GM19328 (cell line): Measurements from ENCODE around the gene GRIK4.
A peak's percentile ranks its signal among the peaks of the same experiment; 100 is the strongest.

Source experiments
- ATAC-seq: cut with Tn5 transposase; IDR thresholded peaks from one replicate; pipeline ENCODE4 v1.9.1; 2021; ENCODE audit warnings: mild to moderate bottlenecking, moderate library complexity; ENCODE audit not compliant: unreplicated experiment

GRIK4 gene

DNA sequence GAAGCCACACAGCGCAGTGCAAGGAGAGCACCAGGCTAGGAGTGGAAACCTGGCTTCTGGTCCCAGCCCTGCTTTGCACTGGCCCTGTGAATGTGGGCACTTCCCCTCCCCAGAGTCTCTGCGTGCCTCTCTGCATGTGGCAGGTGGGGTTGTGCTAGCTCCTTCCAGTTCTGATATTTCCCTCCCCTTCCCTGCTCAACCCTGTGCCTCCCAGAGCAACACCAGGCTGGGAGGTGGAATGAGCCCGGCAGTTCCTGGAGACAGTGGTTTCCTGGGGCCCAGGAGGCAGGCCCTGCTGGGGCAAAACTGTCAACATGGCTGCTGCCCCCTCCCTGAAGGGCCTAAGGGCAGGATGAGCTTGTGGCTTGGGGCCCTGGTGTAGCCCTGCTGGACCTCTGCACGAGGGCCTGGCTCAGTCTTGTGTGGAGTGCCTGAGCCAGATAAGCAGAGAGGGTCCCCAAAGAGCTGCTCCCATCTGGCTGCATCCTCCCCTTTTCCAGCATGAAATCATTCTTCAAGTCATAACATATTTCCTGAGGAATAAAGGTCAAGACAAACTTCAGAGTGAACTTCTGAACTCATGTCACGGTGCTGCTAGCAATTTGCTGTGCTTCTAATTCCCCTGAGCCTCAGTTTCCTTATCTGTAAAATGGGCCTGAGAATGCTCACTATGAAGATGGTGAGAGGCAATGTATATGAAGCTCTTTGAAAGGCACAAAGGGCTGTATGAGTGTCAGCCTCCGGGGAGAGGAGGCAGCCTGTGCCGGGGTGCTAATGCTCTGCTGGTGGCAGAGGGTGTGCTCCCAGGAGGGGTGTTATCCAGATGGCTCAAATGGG is 116.0 kb downstream of the GRIK4 start:
- ATAC-seq, result no peak

DNA sequence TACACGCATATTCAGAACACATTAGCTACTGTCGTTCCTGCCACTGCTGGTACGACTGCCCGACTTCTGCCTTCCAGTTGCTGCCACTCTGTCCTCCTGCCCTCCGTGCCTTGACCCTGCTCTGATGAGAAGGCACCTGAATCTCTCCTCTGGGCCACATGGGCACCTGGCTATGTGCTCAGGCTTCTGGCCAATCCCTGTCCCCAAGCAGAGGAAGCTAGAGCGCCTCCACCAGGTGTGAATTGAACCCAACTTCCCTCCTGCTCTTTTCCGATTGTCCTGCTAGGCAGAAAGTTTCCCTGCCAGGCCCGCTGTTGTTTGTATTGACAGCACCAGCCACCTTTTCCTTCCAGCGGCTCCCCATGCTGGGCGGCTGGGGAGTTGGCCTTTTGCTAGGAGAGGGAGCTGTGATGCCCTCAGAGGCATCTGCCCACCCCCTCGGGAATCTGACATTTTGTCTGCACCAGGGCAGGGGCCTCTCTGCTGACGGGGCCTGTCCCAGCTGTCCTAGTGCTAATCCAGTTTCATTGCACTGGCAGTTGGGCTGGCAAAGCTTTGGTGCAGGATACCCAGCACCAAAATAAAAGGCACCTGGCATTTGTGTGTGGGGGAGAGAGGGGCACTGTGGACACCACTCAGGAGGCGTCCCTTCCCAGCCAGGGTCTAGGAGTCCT is 118.0 kb downstream of the GRIK4 start:
- no peak for ATAC-seq

DNA sequence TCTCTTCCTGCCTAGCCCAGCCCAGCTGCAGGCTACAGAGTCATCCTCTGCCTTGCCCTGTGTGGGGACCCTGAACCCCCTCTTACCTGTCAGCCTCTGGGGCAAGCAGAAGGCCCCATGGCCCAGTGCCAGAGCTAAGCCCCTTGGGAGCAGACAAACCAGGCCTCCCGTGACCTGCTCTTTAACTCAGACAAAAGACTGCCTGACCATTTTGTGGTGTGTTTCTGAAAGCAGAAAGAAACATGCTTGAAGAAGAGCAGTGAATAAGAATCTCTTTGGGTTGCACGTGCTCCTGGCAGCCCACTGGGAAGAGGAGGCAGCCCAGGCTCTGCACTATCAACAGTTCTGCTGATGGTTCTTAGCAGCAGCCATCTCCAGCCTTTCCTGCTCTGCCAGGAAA is 118.6 kb downstream of the GRIK4 start:
- ATAC-seq, result no peak

DNA sequence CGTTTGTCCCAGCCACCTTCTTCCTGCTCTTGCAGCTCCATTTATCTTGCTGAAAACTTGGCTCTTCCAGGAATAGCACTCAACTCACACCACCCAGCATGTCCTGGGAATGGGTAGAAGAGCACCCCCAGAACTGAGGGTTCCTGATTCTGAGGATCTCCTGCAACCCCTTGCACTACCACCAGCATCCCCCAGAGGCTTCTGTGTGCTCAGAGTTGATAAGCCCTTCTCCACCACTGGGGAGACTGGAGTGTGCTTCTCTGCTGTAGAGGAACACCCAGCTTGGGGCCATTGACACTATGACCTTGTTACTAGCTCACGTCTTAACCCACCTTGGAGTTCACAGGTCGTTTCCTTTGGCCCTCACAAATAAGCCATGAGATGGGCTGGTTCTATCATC is 121.0 kb downstream of the GRIK4 start:
- peak; percentile 55 for ATAC-seq

DNA sequence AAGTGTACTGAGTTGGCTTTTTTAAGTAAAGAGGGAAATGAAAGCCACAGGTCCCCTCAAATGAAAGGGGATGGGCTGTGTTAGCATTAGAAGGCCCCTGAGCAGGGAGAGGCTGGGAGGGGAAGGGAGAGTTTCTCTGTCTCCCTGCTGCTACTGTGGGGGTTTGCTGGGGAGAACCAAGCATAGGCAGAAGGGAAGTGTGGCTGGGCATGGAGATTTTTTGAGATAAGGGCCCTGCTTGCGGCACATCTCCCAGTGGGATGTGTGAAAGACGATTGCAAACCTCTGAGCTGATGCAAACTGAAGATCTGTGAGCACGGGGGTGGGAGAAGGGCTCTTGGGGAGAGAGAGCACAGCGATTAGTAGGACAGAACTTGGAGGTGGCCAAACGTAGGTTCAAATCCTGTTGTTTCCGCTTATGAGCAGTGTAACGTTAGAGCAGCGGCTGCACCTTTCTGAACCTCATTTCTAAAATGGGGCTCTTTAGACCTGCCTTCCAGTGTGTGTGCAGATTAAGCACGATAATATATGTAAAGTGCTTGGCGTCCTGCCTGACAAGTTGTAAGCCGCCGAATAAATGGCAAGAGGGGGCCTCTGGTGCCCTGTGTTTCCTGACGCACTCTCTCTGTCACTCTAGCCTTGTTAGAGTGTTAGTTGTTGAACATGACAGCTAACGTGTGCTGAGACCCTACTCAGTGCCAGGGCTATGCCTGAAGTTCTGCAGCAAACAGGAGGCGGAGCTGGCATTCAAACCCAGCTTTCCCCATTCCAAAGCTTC is 122.3 kb downstream of the GRIK4 start:
- no peak for ATAC-seq

DNA sequence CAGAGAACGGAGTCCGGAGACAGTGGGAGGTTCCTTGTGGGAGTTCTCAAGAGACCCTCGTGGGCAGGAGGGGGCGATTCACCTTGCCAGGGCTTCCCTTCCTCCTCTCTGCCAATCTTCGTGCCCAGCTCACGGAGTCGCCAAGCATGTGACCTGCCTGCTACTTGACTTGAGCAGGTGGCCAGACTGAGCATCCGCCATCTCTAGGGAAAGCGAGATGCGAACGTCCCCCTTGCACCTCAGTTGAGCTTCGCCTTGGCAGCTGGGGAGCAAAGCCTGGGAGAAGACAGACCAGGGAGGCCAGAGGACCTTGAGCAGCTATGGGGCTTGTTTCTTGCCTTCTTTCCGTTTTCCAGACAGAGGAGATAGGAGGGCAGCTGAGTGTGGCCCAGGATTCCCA is 123.2 kb downstream of the GRIK4 start:
- no peak for ATAC-seq

DNA sequence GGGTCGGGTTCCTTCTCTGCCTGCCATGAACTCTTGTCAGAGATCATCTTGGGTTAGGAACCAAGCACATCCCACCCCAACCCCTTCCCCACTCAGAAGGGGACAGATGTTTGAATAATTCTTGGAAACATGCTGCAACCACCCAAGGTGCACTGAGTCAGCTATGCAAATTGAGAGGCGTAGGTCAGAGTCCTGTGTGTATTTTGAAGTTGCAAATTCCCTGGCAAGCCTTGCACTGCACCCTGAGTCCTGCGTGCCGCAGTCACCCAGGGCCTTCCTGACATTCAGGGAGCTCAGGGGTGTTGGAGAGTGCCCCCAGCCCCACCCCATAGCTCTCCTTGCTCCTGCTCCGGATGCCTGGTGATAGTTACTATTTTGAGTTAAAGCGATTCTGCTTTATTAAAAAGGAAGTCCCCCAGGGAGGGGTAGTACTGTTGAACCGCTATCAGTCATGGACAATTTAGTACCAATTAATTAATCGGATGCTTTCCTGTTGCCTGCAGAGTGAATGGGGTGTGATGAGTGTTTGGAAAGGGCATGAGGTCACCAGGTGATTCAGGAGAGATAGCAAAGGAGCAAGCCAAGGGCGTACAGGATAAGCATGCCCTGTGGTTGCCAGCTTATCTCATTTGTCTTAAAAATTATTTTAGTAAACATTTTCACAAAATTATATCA is 123.7 kb downstream of the GRIK4 start:
- ATAC-seq, result no peak

DNA sequence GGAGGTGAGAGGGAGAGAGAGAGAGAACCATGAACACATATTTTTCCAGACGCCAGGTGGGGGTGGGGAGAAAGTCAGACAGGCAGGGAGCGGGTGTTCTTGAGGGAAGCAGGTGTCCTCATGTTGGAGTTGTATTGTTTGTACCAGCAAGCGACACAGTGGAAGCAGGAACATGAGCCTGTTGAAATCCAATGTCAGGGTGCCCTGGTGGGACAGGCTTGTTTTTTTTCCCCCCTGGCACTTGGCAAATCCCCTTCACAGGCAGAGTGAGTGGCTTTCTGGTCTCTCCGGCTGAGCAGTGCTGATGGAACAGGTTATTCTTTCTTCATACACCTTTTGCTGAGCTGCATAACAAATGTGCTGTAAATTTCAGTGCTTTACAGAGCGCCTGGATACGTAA is 125.6 kb downstream of the GRIK4 start:
- ATAC-seq, result no peak

DNA sequence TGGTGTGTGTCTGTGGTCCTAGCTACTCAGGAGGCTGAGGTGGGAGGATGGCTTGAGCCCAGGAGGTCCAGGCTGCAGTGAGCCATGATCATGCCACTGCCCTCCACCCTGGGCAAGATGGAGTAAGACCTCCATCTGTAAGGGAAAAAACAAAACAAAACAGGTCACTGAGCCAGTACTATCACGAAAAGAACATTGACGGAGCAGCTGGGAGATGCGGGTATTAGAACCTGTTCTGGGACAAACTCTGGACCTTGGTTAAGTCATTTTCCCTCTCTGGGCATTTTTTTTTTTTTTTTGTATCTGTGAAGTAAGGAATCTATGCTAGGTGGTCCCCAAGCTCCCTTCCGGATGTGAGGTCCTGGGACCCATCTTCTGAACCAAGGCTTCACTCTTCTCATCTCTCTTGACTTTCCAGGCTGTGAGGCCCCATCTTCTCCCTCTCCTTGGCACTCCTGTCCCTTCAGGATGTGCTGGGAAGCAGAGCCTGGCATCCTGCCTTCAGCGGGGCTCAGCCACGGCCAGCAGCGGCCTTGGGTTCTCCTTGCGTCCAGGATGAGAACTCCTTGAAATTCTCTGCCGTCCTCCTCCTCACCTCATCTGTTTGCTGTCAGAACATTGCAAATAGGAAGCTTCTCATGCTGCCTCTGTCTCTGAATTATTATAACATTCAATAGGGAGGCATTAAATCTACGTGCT is 130.8 kb downstream of the GRIK4 start:
- ATAC-seq, result no peak

DNA sequence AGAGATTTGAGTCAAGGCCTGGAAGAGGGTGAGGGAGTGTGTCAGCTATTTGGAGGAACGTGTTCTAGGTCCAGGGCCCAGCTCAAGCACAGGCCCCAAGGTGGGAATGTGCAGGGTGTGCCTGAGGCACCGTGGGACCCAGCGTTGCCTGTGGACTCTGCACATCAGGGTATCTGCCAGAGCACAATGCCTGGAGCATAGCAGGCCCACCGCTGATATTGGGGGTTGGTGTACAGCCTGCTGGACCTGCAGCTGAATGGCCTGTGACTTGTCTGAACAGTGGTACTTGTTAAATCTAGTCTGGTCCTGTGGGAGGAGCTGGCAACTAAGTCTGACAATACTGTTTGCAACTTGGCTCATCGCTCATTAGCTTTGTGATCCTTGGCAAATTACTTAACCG is 131.7 kb downstream of the GRIK4 start:
- no peak for ATAC-seq

DNA sequence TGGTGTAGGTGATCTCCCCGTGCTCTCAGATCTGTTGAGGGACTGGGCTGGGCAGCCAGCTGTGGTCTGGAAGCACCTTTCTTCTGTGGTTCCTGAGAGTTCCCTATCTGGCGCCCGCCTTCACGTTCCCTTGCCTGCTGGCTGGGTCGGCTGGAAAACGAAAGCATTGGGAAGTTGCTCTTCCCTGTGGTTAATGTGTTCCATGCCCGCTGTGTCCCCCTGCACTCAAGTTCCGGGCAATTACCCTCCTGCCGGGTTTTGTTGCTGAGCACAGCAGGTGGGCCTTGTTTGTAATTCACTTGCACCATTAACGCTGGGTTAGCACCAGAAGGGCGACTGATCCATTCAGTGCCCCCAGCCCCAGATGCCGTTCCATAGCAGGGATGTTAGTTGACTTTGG is 134.1 kb downstream of the GRIK4 start:
- no peak for ATAC-seq

DNA sequence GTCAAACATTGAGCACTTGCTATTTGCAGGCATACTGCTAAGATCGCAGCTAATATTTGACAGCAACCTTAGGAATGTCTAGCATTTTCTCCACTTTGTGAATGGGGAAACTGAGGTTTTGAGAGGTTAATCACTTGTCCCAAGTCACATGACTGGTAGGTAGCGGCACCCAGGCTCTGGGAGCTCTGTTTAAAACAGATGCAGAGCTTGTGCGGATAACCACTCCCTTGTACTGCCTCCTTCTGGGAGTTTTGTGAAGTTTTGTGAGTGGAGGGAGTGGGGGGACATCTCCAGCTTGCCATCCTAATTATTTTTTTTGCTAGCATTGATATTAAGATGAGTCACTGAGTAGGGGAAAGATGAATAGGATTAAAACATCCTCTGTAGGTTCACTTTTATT is 134.7 kb downstream of the GRIK4 start:
- no peak for ATAC-seq

DNA sequence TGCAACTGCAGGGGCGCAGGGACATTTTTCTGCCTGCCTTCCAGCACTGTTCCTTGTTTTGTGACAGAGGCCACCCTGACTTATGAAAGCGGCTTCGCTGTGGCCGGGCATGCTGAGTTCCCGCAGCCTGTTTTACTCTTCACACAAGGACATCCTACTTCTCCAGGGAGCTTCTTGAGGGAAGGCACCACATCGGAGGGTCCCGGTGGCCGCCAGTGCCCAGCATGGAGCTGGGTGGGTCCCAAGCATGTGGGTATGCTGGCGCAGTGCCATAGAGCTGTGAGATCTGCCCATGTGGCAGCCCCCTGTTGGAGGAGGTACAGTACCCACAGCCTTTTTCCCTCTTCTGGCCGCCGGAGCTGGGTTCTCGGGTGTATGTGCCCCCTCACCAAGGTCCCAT is 136.1 kb downstream of the GRIK4 start:
- ATAC-seq, result no peak

DNA sequence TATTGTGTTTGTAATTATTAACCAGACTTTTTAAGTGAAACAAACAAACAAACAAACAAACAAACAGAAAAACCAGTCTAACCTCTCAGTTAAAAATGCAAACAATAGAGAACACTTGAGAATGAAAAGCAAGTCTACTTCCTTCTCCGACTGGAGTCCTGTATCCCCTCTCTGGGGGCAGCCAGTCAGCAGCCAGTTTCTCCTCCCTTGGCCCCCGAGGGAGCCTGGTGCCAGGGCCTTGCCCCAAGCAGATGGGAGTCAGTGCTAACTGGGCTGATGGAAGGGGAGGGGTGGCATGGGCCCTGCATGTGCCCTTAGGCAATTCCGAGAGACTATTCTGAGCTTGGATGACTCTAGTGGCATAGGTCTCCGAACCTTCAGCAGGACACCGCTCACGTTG is 137.2 kb downstream of the GRIK4 start:
- ATAC-seq, result no peak

DNA sequence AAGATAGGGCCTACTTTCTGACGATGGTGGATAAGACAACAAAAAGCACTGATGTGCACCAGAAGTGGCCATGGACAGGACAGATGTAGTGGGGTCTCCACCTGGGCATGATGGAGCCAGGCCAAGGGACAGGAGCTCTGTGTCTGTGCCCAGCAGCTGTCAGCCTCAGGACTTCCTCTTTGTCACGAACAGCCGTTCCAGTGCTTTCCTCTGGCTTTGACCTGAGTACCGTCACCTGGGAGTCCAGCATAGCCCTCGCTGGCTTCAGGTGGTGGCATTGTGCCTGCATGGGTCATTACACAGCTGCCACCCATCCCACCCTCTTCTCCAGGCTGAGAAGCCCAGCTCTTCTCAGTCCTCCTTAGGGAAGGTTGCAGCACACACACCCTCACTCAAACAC is 137.8 kb downstream of the GRIK4 start:
- no peak for ATAC-seq

DNA sequence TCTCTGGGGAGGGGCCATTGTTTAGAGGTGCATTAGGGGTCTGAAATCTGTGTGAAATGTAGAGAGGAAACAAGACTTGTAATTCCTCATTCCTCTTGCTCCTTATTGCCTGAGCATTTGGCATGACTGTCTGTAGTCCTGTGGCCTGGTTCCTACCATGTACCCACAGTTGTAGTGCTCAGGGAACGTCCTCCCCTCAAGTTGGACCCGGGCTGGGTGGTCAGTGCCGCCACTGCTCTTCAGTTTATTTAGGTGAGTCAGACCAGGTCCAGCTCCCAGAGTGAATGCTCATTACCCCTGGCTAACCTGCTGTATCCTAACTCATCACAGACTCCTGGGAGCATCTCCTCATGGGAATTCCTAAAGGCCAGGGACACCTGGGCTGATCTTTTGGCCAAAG is 139.8 kb downstream of the GRIK4 start:
- no peak for ATAC-seq

DNA sequence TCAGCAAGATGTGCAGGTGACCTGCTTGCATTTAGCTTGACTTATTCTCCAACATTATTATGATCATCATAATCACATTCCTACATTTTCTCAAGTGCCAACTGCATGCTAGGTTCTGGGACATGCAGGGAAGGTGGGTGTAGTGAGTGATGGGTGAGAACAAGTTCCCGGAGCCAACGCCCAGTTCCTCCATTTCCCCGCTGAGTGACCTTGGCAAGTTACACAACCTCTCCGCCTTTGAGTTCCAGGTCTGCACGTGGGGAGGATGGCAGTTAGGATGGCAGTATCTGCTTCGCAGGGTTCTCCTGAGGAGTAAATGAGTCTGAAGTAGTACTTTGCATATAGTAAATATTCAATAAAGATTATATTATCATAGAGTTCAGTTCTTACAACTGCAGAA is 140.3 kb downstream of the GRIK4 start:
- no peak for ATAC-seq

DNA sequence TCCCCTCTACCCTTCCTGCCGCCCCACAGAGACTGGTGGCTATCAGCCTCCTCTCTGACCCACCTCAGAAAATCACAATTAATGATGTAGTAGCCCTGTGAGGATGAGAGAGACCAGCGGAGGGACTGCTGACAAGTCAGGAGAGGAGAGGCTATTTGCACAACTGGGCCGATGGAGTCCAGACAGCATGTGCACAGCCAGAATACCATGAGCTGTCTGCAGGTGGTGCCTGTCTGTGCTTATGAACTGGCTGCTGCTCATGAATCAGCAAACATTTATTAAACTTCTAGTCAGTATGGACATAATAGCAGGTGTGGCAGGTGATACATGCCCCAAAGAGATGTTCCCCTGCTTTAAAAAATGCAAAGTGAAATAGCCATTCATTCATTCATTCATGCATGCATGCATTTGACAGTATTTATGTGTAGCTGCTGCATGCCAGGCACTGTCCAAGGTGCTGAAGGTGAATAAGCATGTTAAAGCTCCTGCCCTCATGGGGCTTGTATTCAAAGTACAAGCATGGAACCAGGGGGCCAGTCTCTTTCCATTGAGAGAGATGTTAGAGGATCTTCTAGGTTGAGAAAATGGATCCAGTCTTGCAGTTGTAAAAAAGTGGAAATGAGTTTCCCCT is 141.3 kb downstream of the GRIK4 start:
- ATAC-seq, result no peak

DNA sequence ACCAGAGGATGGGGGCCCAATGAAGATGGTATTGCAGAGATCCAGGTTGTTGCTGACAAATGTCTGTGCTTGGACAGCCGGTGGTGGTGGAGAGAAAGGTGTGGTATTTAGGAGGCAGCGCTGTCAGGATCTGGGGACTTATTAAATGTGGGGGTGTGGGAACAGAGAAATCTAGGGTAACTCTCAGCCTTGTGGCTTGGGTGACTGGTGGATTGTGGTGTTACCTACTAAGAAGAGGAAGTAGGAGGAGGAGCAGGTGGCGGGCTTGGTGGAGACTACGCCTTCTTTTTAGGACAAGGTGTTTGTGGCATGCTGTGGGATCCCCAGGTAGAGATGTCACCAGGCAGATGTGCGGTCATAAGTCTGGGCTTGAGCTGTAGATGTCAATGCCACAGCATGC is 144.0 kb downstream of the GRIK4 start:
- no peak for ATAC-seq
